T-helper 1 cell treated with Interleukin-12 subunit alpha and Interleukin-12 subunit beta and Interleukin-4 antibody, amounts not matched to agents 30 ng/mL and 1 ng/mL, for 36 hours (primary cell): Measurements from ENCODE around the gene CELF2. TPM values are rescaled to one million over a fixed set of nuclear protein-coding genes. Genes with fewer than 3 reads are reported as not detected.

Experiments
- intact Hi-C: fragments of 100-400 bp; cut with micrococcal nuclease; formaldehyde crosslinking; loops from one replicate; pipeline ENCODE4 v1.15.1; 2024
- total RNA-seq: library from RNA; stranded (reverse); gene quantifications from 2 replicates; pipeline ENCODE4 v1.2.3, GENCODE V29; 2022

The CELF2 gene
- total RNA-seq, 1 donor from 2014 or later = 155 TPM

- intact Hi-C loops = no loop called here
These were observed 268.7 kb downstream of the CELF2 start for GRCh38 chr10:11286261-11286852.

DNA sequence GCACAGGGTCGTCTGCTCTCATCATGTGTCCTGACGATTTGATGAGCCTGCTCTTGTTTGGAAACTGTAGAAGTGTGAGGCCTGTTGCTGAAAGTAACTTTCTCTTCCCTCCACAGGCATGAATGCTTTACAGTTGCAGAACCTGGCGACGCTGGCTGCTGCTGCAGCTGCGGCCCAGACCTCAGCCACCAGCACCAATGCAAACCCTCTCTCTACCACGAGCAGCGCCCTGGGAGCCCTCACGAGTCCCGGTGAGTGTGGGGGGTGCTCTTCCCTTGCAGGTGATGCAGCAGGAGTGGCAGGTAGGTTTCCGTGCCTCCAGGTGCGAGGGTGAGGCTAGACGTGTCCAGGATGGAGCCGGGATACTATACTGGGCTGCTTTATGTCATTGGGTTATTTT lies 270.6 kb downstream of the CELF2 start:
- intact Hi-C loops = no loop called here

GRCh38 chr10:11290156-11290890 lies 272.7 kb downstream of the CELF2 start:
- intact Hi-C loops = no loop called here

- intact Hi-C loops = no loop called here
These were observed 275.1 kb downstream of the CELF2 start for GRCh38 chr10:11292576-11293302.

GRCh38 chr10:11293332-11293731 lies 275.7 kb downstream of the CELF2 start:
- intact Hi-C loops = no loop called here

GRCh38 chr10:11294831-11295450 lies 277.3 kb downstream of the CELF2 start:
- intact Hi-C loops = no loop called here

- intact Hi-C loops = no loop called here
These were observed 277.8 kb downstream of the CELF2 start for GRCh38 chr10:11295492-11295891.

GRCh38 chr10:11297136-11297535 lies 279.5 kb downstream of the CELF2 start:
- intact Hi-C loops = no loop called here

DNA sequence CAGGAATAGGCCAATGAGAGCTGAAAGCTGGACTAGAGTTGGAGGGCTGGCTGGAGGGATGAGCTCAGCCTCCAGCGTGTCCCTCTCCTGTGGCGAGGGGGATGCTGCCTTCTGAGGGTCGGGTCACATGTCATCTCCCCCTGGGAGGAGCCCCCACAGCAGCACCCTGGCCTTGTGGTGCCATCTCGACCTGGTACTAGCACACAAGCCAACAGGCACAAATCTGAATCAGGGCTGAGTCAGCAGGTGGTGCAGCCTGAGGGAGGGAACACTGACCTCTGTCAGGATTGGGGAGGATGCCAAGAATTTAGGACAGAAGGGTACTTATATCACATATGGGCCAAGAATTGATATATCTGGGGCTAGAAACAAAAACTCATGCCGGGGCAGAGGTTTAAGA lies 280.4 kb downstream of the CELF2 start:
- intact Hi-C loops = no loop called here

- intact Hi-C loops = no loop called here
These were observed 281.5 kb downstream of the CELF2 start for GRCh38 chr10:11299125-11299524.

DNA sequence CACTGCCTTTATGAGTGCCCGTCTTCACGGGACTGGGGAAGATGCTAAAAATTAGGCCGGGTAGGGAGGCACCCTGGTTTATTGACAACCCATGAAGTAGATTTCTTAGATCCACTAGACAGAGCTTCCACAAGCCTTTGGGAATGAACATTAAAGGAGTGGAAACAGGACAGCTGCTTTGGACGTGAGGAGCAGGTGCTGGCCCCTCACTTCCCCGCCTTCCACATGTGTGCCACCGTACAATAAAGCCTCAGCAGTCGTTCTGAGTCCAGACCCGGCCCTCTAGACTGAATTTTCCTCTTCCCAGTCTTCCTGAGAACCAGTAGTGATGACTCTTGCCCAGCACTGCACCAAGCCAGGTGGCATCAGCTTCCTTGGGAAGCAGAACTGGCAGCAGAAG lies 282.4 kb downstream of the CELF2 start:
- intact Hi-C loops = no loop called here

DNA sequence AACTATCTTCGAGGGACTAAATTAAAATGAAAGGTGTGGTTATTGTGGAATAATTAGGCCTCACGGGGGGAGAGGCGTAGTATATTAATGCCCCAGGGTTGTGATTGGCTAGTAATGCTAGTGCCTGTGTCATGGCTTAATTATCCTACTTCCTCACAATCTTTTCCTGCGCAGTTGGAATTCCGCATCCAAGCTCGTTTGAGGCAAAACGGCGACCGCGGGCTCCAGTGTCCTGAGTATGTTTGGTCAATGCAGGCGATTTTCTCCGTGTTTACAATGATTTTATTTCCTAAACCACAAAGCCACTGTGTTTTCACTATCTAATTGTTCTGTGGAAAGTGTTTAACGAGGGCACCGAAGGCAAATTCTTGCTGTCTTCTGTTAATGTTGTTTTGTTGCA lies 282.9 kb downstream of the CELF2 start:
- intact Hi-C loops = no loop called here

DNA sequence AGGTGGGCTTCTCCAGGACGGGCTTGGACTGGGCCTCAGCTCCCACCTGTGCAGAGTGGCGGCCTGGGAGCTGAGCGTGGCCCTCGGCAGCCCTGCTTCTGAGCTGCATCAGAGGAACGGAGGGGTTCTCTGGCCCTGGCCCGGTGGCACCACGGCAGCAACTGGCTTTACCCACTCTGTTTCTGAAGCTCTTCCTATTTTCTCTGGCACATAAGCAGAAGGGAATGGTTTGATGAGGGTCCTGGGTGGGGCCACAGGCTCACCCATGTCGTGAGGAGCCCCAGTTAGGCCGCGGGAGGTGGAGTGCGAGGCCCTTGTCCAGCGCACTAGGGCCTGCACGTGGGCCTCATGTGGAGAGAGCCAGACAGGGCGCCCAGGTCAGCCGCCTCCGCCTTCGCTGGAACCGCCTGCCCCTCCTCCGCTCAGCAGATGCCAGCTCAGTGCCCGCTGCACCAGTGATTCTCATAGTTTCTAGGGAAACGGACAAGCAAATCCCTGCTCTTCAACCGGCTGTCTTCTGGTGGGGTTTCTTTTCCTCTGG lies 284.0 kb downstream of the CELF2 start:
- intact Hi-C loops = no loop called here

GRCh38 chr10:11302181-11302580 lies 284.5 kb downstream of the CELF2 start:
- intact Hi-C loops = no loop called here

DNA sequence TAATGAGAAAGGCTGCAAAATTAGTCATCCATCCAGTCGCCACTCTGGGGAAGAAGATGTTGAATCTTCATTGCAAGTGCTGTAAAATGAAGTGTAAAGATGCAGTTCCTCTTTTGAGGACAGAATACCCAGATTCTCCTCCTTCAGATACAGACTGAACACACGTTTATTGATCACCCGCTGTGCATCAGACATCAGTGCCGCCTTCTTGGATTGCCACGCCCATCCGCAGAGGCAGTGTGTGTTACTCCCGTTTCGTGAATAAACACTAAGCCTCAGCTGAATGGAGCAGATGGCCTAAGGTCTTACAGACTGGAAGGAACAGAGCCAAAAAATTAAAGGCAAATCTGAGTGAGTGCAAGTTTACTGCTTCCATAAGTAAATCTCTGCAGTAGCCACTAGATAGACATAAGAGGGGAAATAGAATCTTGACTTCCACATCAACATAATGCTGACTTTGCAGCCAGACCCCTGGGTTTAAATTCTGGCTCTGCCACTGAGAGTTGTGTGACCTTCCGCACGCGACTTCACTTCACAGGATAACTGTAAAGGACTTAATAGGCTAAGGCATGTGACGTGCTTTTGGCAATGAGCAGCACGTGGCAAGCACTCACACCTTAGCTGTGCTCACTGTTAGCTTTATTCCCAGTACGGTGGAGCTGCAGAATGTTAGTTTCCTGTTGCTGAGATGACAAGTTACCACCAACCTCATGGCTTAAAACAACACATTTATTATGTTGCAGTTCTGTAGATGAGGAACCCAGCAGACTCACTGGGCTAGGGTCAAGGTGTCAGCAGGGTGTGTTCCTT lies 285.9 kb downstream of the CELF2 start:
- intact Hi-C loops = no loop called here

- intact Hi-C loops = no loop called here
These were observed 287.4 kb downstream of the CELF2 start for GRCh38 chr10:11304906-11305585.

- intact Hi-C loops = no loop called here
These were observed 288.3 kb downstream of the CELF2 start for GRCh38 chr10:11305825-11306593.

- intact Hi-C loops = no loop called here
These were observed 289.3 kb downstream of the CELF2 start for GRCh38 chr10:11307004-11307403.

DNA sequence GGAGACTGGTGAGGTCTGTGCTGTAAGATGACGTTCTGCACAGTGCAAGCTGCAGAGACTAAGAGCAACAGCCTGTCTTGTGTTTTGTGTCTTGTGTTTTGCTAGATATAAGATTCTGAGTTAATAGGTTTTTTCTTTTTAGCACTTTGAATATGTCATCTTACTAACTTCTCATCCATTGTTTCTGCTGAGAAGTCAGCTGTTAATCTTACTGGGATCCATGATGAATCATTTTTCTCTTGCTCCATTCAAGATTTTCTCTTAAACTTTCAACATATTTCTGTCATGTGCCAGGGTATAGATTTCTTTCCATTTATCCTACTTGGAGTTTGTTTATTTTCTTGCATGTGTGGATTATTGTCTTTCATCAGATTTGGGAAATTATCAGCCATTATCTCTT lies 290.3 kb downstream of the CELF2 start:
- intact Hi-C loops = no loop called here

DNA sequence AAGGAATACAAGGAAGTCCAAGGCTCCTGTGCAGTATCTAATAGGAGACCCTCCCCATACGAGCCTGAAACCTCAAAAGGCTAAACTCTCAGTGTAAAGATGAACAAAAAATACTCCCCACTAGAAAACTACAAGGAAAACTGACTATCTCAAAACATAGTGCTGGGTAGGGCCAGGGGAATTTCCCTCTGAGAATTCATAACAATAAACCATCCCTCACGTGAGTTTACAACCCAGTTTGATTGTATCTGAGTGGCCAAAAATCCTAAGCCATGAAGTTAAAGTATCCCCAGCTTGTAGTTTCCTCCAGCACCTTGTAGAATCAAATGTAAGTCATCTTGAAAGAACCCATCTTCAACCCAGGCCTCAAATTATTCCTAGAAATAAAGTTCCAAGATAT lies 293.4 kb downstream of the CELF2 start:
- intact Hi-C loops = no loop called here
